Colonic mucosa (tissue), 4 donors: ENCODE data around the gene MYO9A. TPM values are rescaled to one million over a fixed set of nuclear protein-coding genes. Genes with fewer than 3 reads are reported as not detected.
"Not testable (repeated sequence)": the region's sequence is repeated elsewhere in the genome, so short reads cannot be mapped to it uniquely, and the experiment has no call there.

Experiments
- DNase-seq: peaks from one replicate; pipeline ENCODE4 v3.0.0-alpha.2; 2020
- H3K27ac ChIP-seq: fragments of 200-600 bp; one replicate; pipeline ENCODE4 v1.8.0; 2021
- H3K27me3 ChIP-seq: fragments of 200-600 bp; one replicate; pipeline ENCODE4 v1.8.0; 2021
- H3K36me3 ChIP-seq: fragments of 200-600 bp; one replicate; pipeline ENCODE4 v1.8.0; 2021
- H3K4me1 ChIP-seq: fragments of 200-600 bp; one replicate; pipeline ENCODE4 v1.8.0; 2021; ENCODE audit warnings: mild to moderate bottlenecking
- H3K4me3 ChIP-seq: fragments of 200-600 bp; one replicate; pipeline ENCODE4 v1.8.0; 2021
- H3K9ac ChIP-seq, 2 donors: one replicate each; pipeline ENCODE4 v1.7.0; 2013; ENCODE audit warnings: control low read depth in 2 of 2, low read depth in 2 of 2, low read length in 2 of 2
- H3K9me3 ChIP-seq: fragments of 200-600 bp; one replicate; pipeline ENCODE4 v1.8.0; 2021
- intact Hi-C: fragments of 100-400 bp; cut with DNase I; formaldehyde crosslinking; loops from one replicate; pipeline ENCODE4 v1.14.1; 2022
- total RNA-seq, 2 donors: library from RNA; stranded (reverse); fragmentation: NEBNext Ultra II Directional in 1 of 2; extraction: Animal tissue kit (Norgen Biotek cat#: 25700) in 1 of 2; gene quantifications; one replicate each; pipeline ENCODE4 v1.2.1, GENCODE V29; 2021
- TF ChIP-seq, protein P1 (sequence below): fragments of 200-600 bp; IDR thresholded peaks from one replicate; pipeline ENCODE4 v1.8.0; 2022; ENCODE audit warnings: antibody characterized with exemption, mild to moderate bottlenecking
- donor health status: healthy.
- donor health status: DM: no; HTN: no; CAD: no.
- donor health status: DM: no; HTN: no; CAD: no.

MYO9A gene
- total RNA-seq, 2 donors from 2014 or later: 27.5 to 34.3 TPM

DNA sequence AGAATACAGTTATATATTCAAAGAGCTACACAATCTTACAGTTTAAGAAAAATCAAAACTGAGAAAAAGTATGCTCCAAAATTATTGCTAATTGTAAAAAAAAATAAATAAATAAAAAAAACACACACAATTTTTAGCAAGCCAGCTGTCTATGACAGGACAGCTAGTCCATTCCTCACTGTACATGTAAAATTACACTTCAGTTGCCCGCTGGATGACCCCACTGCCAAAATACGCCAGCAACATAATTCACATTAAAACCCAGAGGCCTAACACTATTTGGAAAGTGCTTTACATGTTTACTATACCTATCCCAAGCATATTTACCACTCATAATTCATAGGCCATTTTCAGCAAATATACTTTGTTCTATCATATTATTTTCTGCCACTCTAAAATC, 5.8 kb downstream of the MYO9A start:
- Histone ChIP-seq H3K27me3 (no peaks in the 10 kb centered on the region), H3K4me3 (no peak overlapping the region), H3K4me1 (no peaks in the 10 kb centered on the region), H3K9ac (no peak overlapping the region), H3K9me3 (no peaks in the 10 kb centered on the region), H3K27ac (no peak overlapping the region), H3K36me3 (no peaks in the 10 kb centered on the region)
- intact Hi-C loops: no loop called here
- no peak for DNase-seq
- TF ChIP-seq, protein P1, sequence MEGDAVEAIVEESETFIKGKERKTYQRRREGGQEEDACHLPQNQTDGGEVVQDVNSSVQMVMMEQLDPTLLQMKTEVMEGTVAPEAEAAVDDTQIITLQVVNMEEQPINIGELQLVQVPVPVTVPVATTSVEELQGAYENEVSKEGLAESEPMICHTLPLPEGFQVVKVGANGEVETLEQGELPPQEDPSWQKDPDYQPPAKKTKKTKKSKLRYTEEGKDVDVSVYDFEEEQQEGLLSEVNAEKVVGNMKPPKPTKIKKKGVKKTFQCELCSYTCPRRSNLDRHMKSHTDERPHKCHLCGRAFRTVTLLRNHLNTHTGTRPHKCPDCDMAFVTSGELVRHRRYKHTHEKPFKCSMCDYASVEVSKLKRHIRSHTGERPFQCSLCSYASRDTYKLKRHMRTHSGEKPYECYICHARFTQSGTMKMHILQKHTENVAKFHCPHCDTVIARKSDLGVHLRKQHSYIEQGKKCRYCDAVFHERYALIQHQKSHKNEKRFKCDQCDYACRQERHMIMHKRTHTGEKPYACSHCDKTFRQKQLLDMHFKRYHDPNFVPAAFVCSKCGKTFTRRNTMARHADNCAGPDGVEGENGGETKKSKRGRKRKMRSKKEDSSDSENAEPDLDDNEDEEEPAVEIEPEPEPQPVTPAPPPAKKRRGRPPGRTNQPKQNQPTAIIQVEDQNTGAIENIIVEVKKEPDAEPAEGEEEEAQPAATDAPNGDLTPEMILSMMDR: no peak

DNA sequence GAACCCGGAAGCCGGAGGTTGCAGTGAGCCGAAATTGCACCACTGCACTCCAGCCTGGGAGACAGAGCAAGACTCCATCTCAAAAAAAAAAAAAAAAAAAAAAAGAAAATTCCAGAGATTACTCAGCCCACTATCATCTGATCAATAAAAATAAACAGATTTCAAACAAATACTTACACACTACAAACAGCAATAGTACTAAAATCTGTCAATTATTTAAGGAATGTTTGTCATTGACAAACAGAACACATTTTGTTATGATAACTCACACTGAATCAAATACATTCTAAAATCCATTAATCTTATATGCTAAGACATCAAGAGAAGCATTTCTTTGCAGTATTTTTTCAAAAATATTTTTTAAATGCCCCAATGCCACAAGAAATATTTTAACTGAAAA, 7.6 kb downstream of the MYO9A start:
- DNase-seq: no peak
- intact Hi-C loops: no loop called here
- no peaks in the 10 kb centered on the region for H3K4me1 ChIP-seq

GRCh38 chr15:72106068-72106467, 11.9 kb downstream of the MYO9A start:
- no peaks in the 10 kb centered on the region for H3K36me3 ChIP-seq
- no peak overlapping the region for H3K4me3 ChIP-seq
- TF ChIP-seq, protein P1: no peak
- H3K4me1 ChIP-seq: no peaks in the 10 kb centered on the region
- no peaks in the 10 kb centered on the region for H3K27me3 ChIP-seq
- H3K9me3 ChIP-seq: no peaks in the 10 kb centered on the region
- no peak overlapping the region for H3K27ac ChIP-seq
- DNase-seq: no peak
- intact Hi-C loops: no loop called here
- no peak overlapping the region for H3K9ac ChIP-seq

More for the DNA sequence above, 7.6 kb downstream of the MYO9A start:
- no peaks in the 10 kb centered on the region for H3K36me3 ChIP-seq
- H3K27me3 ChIP-seq: no peaks in the 10 kb centered on the region
- TF ChIP-seq, protein P1: no peak
- H3K4me3 ChIP-seq: no peak overlapping the region
- H3K27ac ChIP-seq: no peak overlapping the region
- H3K9ac ChIP-seq: no peak overlapping the region
- H3K9me3 ChIP-seq: no peaks in the 10 kb centered on the region

GRCh38 chr15:72105111-72105510, 12.8 kb downstream of the MYO9A start:
- no peaks in the 10 kb centered on the region for H3K36me3 ChIP-seq
- H3K4me1 ChIP-seq: no peaks in the 10 kb centered on the region
- no peak overlapping the region for H3K27ac ChIP-seq
- intact Hi-C loops: no loop called here
- H3K9me3 ChIP-seq: no peaks in the 10 kb centered on the region
- no peaks in the 10 kb centered on the region for H3K27me3 ChIP-seq
- no peak overlapping the region for H3K9ac ChIP-seq
- no peak for DNase-seq
- no peak overlapping the region for H3K4me3 ChIP-seq
- TF ChIP-seq, protein P1: no peak

- H3K4me1 ChIP-seq, H3K27me3 ChIP-seq, H3K9ac ChIP-seq, DNase-seq, H3K27ac ChIP-seq, intact Hi-C loops, H3K36me3 ChIP-seq, H3K9me3 ChIP-seq, H3K4me3 ChIP-seq: not testable (repeated sequence)
These were observed 17.4 kb downstream of the MYO9A start for GRCh38 chr15:72100551-72100950.

DNA sequence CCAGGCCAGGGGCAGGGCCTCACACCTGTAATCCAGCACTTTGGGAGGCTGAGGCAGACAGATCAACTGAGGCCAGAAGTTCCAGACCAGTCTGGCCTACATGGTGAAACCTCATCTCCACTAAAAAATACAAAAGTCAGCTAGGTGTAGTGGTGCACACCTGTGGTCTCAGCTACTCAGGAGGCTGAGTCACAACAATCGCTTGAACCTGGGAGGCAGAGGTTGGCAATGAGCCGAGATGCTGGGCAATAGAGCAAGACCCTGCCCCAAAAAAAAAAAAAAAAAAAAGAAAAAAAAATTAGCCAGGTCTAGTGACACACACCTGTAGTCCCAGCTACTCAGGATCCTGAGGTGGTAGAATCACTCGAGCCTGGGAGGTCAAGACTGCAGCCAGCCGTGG, 18.8 kb downstream of the MYO9A start:
- intact Hi-C loops: no loop called here
- no peak overlapping the region for H3K27ac ChIP-seq
- H3K9ac ChIP-seq: no peak overlapping the region
- H3K4me1 ChIP-seq: no peaks in the 10 kb centered on the region
- no peaks in the 10 kb centered on the region for H3K36me3 ChIP-seq
- TF ChIP-seq, protein P1: no peak
- no peak for DNase-seq
- H3K9me3 ChIP-seq: no peaks in the 10 kb centered on the region
- no peak overlapping the region for H3K4me3 ChIP-seq
- H3K27me3 ChIP-seq: no peaks in the 10 kb centered on the region
